MM.1S (cell line): ENCODE measurements around the gene ANKRD12.

Experiments
- EZH2 ChIP-seq: fragments of 300-600 bp; sonication (generic); optimal IDR thresholded peaks from 2 replicates; pipeline ENCODE3; 2017; ENCODE audit warnings: low read depth, mild to moderate bottlenecking, antibody characterized with exemption, low read length, mixed read lengths
- TF ChIP-seq, protein P1 (sequence below): fragments of 300-600 bp; sonication (generic); IDR thresholded peaks from 2 replicates; pipeline ENCODE4 v1.5.1; 2016; ENCODE audit warnings: antibody characterized with exemption, low read length, mixed read lengths

DNA sequence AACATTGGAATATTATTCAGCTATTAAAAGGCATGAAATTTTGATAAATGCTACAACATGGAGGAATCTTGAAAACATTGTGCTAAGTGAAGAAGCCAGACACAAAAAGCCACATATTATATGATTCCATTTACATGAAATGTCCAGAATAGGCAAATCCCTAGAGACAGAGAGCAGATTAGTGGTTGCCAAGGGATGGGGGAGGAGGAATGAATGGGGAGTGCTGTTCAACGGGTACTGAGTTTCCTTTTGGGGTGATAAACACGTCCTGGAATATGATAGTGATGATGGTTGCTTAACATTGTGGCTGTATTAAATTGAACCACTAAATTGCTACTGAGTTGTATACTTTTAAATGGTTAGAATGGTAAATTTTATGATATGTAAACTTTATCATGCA is 189.1 kb downstream of the ANKRD12 start:
- TF ChIP-seq EZH2: no peak
- TF ChIP-seq, protein P1, sequence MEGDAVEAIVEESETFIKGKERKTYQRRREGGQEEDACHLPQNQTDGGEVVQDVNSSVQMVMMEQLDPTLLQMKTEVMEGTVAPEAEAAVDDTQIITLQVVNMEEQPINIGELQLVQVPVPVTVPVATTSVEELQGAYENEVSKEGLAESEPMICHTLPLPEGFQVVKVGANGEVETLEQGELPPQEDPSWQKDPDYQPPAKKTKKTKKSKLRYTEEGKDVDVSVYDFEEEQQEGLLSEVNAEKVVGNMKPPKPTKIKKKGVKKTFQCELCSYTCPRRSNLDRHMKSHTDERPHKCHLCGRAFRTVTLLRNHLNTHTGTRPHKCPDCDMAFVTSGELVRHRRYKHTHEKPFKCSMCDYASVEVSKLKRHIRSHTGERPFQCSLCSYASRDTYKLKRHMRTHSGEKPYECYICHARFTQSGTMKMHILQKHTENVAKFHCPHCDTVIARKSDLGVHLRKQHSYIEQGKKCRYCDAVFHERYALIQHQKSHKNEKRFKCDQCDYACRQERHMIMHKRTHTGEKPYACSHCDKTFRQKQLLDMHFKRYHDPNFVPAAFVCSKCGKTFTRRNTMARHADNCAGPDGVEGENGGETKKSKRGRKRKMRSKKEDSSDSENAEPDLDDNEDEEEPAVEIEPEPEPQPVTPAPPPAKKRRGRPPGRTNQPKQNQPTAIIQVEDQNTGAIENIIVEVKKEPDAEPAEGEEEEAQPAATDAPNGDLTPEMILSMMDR: no peak
